Measurements from ENCODE around the gene NEK7. TPM values are rescaled to one million over a fixed set of nuclear protein-coding genes. Genes with fewer than 3 reads are reported as not detected.

Gene NEK7
- polyA plus RNA-seq, 1 donor (not counting 4 experiments of a cell fraction or from before 2014, with no cell fraction given), result 56.8 TPM

- Histone ChIP-seq H3K9me1 (ENCODE audit: control insufficient read depth, extremely low read depth, insufficient read depth, low read length) (no peaks in the 10 kb centered on the region), H3K4me3 (ENCODE audit: control insufficient read depth in 2 of 3, extremely low read depth in 1 of 3, insufficient read depth in 2 of 3, low read depth in 1 of 3, low read length in 3 of 3) (no peak overlapping the region), H3K27me3 (ENCODE audit: control insufficient read depth, extremely low read depth, insufficient read depth, low read length) (no peaks in the 10 kb centered on the region), H3K4me2 (ENCODE audit: control insufficient read depth, extremely low read depth, insufficient read depth, low read depth, low read length) (no peak overlapping the region), H3K79me2 (ENCODE audit: control insufficient read depth, insufficient read depth, low read length) (peaks cover 25% of the 10 kb centered on the region), H4K20me1 (ENCODE audit: control insufficient read depth, extremely low read depth, insufficient read depth, low read length) (no peaks in the 10 kb centered on the region), H2AFZ (ENCODE audit: control insufficient read depth, low read length) (no peak overlapping the region), H3K9me3 (ENCODE audit: control insufficient read depth, low read depth, low read length) (no peaks in the 10 kb centered on the region), H3K4me1 (ENCODE audit: control insufficient read depth, extremely low read depth, insufficient read depth, low read length) (no peaks in the 10 kb centered on the region), H3K27ac (ENCODE audit: control insufficient read depth, insufficient read depth, low read length) (no peak overlapping the region), H3K9ac (ENCODE audit: control insufficient read depth, extremely low read depth, insufficient read depth, low read length) (no peak overlapping the region), H3K36me3 (ENCODE audit: control insufficient read depth in 2 of 2, extremely low read depth in 1 of 2, insufficient read depth in 2 of 2, low read length in 2 of 2) (no peaks in the 10 kb centered on the region)
- no peak for FAIRE-seq
- dilution Hi-C loops (cut with MboI; ENCODE audit: extremely low pct_ligation_motif_present, low sequenced_read_pairs), result no loop called here
- TF ChIP-seq EZH2 (IDR thresholded peaks at IDR 0.05; ENCODE audit: low read length), result no peak
- TF ChIP-seq, protein P1, sequence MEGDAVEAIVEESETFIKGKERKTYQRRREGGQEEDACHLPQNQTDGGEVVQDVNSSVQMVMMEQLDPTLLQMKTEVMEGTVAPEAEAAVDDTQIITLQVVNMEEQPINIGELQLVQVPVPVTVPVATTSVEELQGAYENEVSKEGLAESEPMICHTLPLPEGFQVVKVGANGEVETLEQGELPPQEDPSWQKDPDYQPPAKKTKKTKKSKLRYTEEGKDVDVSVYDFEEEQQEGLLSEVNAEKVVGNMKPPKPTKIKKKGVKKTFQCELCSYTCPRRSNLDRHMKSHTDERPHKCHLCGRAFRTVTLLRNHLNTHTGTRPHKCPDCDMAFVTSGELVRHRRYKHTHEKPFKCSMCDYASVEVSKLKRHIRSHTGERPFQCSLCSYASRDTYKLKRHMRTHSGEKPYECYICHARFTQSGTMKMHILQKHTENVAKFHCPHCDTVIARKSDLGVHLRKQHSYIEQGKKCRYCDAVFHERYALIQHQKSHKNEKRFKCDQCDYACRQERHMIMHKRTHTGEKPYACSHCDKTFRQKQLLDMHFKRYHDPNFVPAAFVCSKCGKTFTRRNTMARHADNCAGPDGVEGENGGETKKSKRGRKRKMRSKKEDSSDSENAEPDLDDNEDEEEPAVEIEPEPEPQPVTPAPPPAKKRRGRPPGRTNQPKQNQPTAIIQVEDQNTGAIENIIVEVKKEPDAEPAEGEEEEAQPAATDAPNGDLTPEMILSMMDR (optimal IDR thresholded peaks at IDR 0.05 in 1 of 3, IDR thresholded peaks at IDR 0.05 in 1 of 3, conservative IDR thresholded peaks at IDR 0.05 in 1 of 3; ENCODE audit: extremely low read depth in 1 of 3, insufficient read depth in 2 of 3, low read length in 3 of 3), result no peak
- no peak for DNase-seq (ENCODE audit: low read depth, low spot score)
Observed at GRCh38 chr1:198245379-198245778, 88.6 kb downstream of the NEK7 start.

- Histone ChIP-seq H2AFZ (ENCODE audit: control insufficient read depth, low read length) (no peak overlapping the region), H3K27ac (ENCODE audit: control insufficient read depth, insufficient read depth, low read length) (no peak overlapping the region), H3K9me1 (ENCODE audit: control insufficient read depth, extremely low read depth, insufficient read depth, low read length) (no peaks in the 10 kb centered on the region), H3K9ac (ENCODE audit: control insufficient read depth, extremely low read depth, insufficient read depth, low read length) (no peak overlapping the region), H3K4me2 (ENCODE audit: control insufficient read depth, extremely low read depth, insufficient read depth, low read depth, low read length) (no peak overlapping the region), H3K9me3 (ENCODE audit: control insufficient read depth, low read depth, low read length) (no peaks in the 10 kb centered on the region), H3K4me1 (ENCODE audit: control insufficient read depth, extremely low read depth, insufficient read depth, low read length) (no peaks in the 10 kb centered on the region), H3K27me3 (ENCODE audit: control insufficient read depth, extremely low read depth, insufficient read depth, low read length) (no peaks in the 10 kb centered on the region), H3K79me2 (ENCODE audit: control insufficient read depth, insufficient read depth, low read length) (peaks cover 24% of the 10 kb centered on the region), H3K36me3 (ENCODE audit: control insufficient read depth in 2 of 2, extremely low read depth in 1 of 2, insufficient read depth in 2 of 2, low read length in 2 of 2) (no peaks in the 10 kb centered on the region), H4K20me1 (ENCODE audit: control insufficient read depth, extremely low read depth, insufficient read depth, low read length) (no peaks in the 10 kb centered on the region), H3K4me3 (ENCODE audit: control insufficient read depth in 2 of 3, extremely low read depth in 1 of 3, insufficient read depth in 2 of 3, low read depth in 1 of 3, low read length in 3 of 3) (no peak overlapping the region)
- no peak for TF ChIP-seq EZH2 (IDR thresholded peaks at IDR 0.05; ENCODE audit: low read length)
- TF ChIP-seq, protein P1 (optimal IDR thresholded peaks at IDR 0.05 in 1 of 3, IDR thresholded peaks at IDR 0.05 in 1 of 3, conservative IDR thresholded peaks at IDR 0.05 in 1 of 3; ENCODE audit: extremely low read depth in 1 of 3, insufficient read depth in 2 of 3, low read length in 3 of 3), result no peak
- dilution Hi-C loops (cut with MboI; ENCODE audit: extremely low pct_ligation_motif_present, low sequenced_read_pairs), result no loop called here
- no peak for FAIRE-seq
- DNase-seq (ENCODE audit: low read depth, low spot score), result no peak
Observed at GRCh38 chr1:198246337-198246736, 89.5 kb downstream of the NEK7 start.

Data from keratinocyte (primary cell).